HAP-1 (cell line): Measurements from ENCODE around the gene METTL26.
"Not testable (repeated sequence)": the region's sequence is repeated elsewhere in the genome, so short reads cannot be mapped to it uniquely, and the experiment has no call there.

Experiments
- DNase-seq, 2 experiments: peaks; one replicate each; pipeline ENCODE4 v3.0.0-alpha.2; 2016 to 2020; ENCODE audit warnings: low spot score in 2 of 2
- H3K27me3 ChIP-seq: fragments of 250-450 bp; sonication (Bioruptor Pico); 2 replicates; pipeline ENCODE4 v1.5.1; 2020; ENCODE audit warnings: low read depth, mild to moderate bottlenecking, moderate library complexity
- H3K36me3 ChIP-seq: fragments of 250-450 bp; sonication (Bioruptor Pico); replicated peaks from 2 replicates; pipeline ENCODE4 v1.5.1; 2020; ENCODE audit warnings: mild to moderate bottlenecking
- H3K4me1 ChIP-seq: fragments of 250-450 bp; sonication (Bioruptor Pico); 2 replicates; pipeline ENCODE4 v1.5.1; 2020; ENCODE audit warnings: mild to moderate bottlenecking
- H3K4me3 ChIP-seq: fragments of 250-450 bp; sonication (Bioruptor Pico); 2 replicates; pipeline ENCODE4 v1.5.1; 2020; ENCODE audit warnings: mild to moderate bottlenecking, moderate library complexity
- H3K9me3 ChIP-seq: fragments of 250-450 bp; sonication (Bioruptor Pico); 2 replicates; pipeline ENCODE4 v1.5.1; 2020; ENCODE audit warnings: mild to moderate bottlenecking, moderate library complexity
- in situ Hi-C: fragments of 300-500 bp; cut with MboI; formaldehyde crosslinking; loops from 3 replicates; pipeline ENCODE4 v1.14.3; 2020; ENCODE audit warnings: low sequenced_read_pairs, inconsistent platforms, mixed read lengths

METTL26 gene

GRCh38 chr16:606656-607307, 29.3 kb downstream of the METTL26 start:
- in situ Hi-C loops, result no loop called here
- peaks cover 4% of the 10 kb centered on the region for H3K9me3 ChIP-seq
- no peaks in the 10 kb centered on the region for H3K27me3 ChIP-seq
- no peak overlapping the region for H3K4me3 ChIP-seq
- no peak for DNase-seq
- H3K36me3 ChIP-seq, result no peaks in the 10 kb centered on the region
- no peaks in the 10 kb centered on the region for H3K4me1 ChIP-seq

DNA sequence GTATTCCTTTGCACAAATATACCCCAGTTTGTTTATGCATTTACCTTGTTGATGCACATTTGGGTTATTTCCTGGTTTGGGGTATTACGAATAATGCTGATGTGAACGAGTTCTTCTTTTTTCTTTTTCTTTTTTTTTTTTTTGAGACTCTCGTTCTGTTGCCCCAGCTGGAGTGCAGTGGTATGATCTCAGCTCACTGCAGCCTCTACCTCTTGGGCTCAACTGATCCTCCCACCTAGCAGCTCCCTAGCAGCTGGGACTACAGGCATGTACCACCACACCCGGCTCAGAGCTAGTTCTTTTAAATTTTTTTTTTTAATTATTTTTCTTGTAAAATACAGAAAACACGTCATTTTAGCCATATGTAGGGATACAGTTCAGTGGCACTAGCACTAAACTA, 32.2 kb downstream of the METTL26 start:
- DNase-seq, result no peak
- H3K4me1 ChIP-seq, result no peaks in the 10 kb centered on the region
- H3K9me3 ChIP-seq, result peaks cover 4% of the 10 kb centered on the region
- in situ Hi-C loops, result no loop called here
- no peak overlapping the region for H3K4me3 ChIP-seq
- H3K36me3 ChIP-seq, result no peaks in the 10 kb centered on the region; the same call in 1 of the 2 replicates
- no peaks in the 10 kb centered on the region for H3K27me3 ChIP-seq

- Histone ChIP-seq H3K4me3 (no peak overlapping the region), H3K4me1 (no peaks in the 10 kb centered on the region), H3K36me3 (no peaks in the 10 kb centered on the region; the same call in 1 of the 2 replicates), H3K27me3 (no peaks in the 10 kb centered on the region), H3K9me3 (peaks cover 4% of the 10 kb centered on the region)
- no peak for DNase-seq
- in situ Hi-C loops, result no loop called here
These were observed 35.3 kb downstream of the METTL26 start for GRCh38 chr16:600781-601180.

- no peaks in the 10 kb centered on the region for H3K4me1 ChIP-seq
- in situ Hi-C loops, result no loop called here
- DNase-seq, result no peak
- H3K9me3 ChIP-seq, result no peaks in the 10 kb centered on the region
- H3K27me3 ChIP-seq, result no peaks in the 10 kb centered on the region
- no peak overlapping the region for H3K4me3 ChIP-seq
- H3K36me3 ChIP-seq, result no peaks in the 10 kb centered on the region; the same call in 1 of the 2 replicates
These were observed 37.0 kb downstream of the METTL26 start for GRCh38 chr16:598823-599739.

DNA sequence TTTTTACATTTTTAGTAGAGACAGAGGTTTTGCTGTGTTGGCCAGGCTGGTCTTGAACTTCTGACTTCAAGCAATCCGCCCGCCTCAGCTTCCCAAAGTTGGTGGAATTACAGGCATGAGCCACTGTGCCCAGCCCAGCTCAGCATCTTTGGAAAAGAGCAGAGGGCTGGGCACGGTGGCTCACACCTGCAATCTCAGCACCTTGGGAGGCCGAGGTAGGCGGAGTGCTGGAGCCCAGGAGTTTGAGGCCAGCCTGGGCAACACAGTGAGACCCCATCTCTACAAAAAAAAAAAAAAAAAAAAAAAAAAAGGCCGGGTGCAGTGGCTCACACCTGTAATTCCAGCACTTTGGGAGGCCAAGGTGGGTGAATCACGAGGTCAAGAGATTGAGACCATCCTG, 38.5 kb downstream of the METTL26 start:
- H3K4me1 ChIP-seq, H3K9me3 ChIP-seq, H3K4me3 ChIP-seq, DNase-seq, H3K36me3 ChIP-seq, H3K27me3 ChIP-seq, in situ Hi-C loops: not testable (repeated sequence)

GRCh38 chr16:596736-597060, 39.4 kb downstream of the METTL26 start:
- no peak overlapping the region for H3K4me3 ChIP-seq
- no peaks in the 10 kb centered on the region for H3K4me1 ChIP-seq
- DNase-seq, result no peak
- H3K36me3 ChIP-seq, result no peaks in the 10 kb centered on the region; the same call in 1 of the 2 replicates
- no peaks in the 10 kb centered on the region for H3K27me3 ChIP-seq
- H3K9me3 ChIP-seq, result no peaks in the 10 kb centered on the region
- in situ Hi-C loops, result no loop called here

GRCh38 chr16:595942-596735, 40.0 kb downstream of the METTL26 start:
- Histone ChIP-seq H3K27me3 (no peaks in the 10 kb centered on the region), H3K4me3 (no peak overlapping the region), H3K9me3 (no peaks in the 10 kb centered on the region), H3K36me3 (no peaks in the 10 kb centered on the region; the same call in 1 of the 2 replicates), H3K4me1 (no peaks in the 10 kb centered on the region)
- in situ Hi-C loops, result no loop called here
- DNase-seq, result no peak

DNA sequence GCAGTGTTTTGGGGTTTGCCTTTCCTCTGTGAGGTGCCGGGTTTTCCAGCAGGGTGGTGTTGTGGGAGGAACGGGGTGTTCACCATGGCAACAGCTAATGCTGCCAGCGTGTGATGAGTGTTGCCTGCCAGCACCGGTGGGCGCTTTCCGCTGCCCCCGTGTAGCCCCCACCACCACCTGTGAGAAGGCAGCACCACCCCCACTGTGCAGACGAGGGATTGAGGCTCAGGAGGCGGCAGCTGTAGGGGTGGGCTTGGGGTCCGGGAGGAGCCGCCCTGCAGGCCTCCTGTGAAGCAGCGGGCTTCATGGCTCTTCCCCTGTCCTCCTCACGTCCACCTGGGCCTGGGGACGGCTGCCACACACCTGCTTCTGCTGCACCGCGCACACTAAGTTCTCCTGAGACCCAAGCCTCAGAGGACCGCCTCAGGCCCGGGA, 41.0 kb downstream of the METTL26 start:
- in situ Hi-C loops, result no loop called here

GRCh38 chr16:593807-594206, 42.3 kb downstream of the METTL26 start:
- Histone ChIP-seq H3K9me3 (no peaks in the 10 kb centered on the region), H3K4me1 (0 out of 2 replicates have a peak, but pooled peaks cover 5% of the 10 kb centered on the region), H3K4me3 (no peak overlapping the region), H3K36me3 (no peaks in the 10 kb centered on the region; the same call in 1 of the 2 replicates), H3K27me3 (no peaks in the 10 kb centered on the region)
- in situ Hi-C loops, result no loop called here
- no peak for DNase-seq

More for the DNA sequence above, 41.0 kb downstream of the METTL26 start:
- Histone ChIP-seq H3K27me3 (no peaks in the 10 kb centered on the region), H3K4me3 (no peak overlapping the region), H3K9me3 (no peaks in the 10 kb centered on the region), H3K4me1 (0 out of 2 replicates have a peak, but pooled peaks cover 5% of the 10 kb centered on the region), H3K36me3 (no peaks in the 10 kb centered on the region)
- DNase-seq, result no peak

- DNase-seq, result no peak
These were observed 42.7 kb downstream of the METTL26 start for GRCh38 chr16:593406-593805.

DNA sequence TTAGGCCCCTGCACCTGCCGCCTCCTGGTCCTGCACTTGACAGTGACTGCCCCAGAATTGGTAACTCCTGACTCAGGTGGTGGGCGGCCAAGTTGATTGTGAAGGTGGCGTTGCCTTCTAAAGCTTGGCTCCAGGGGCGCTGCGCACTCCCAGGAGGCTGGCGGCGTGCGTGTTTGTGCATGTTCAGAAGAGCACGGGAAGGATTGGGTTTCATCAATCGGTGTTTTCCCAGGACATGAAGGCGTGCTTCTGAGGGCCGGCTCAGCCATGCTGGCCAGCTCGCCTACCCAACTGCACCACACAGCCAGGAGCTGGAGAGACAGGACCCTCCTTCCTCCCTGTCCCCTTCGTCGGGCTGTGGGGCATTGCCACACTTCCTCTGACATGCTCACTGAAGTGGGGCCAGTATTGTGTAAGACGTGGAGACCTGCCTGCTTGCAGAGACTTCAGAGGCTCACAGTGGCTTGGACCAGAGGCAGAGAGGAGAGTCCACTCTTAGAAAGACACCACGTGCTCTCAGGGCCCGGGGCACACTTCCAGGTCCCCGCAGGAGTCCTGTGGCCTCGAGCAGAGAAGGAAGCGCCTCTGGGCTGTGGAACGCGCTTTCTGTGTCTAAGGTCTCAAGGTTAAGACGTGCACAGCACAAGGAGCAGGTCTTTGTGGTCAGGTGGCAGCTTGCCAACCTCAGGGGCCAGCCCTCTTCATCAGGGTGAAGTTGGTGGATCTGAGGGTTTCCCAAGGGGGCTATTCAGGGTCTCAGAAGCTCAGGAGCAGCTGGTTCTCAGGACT, 43.4 kb downstream of the METTL26 start:
- 0 out of 2 replicates have a peak, but pooled peaks cover 5% of the 10 kb centered on the region for H3K4me1 ChIP-seq
- no peaks in the 10 kb centered on the region; the same call in 1 of the 2 replicates for H3K36me3 ChIP-seq
- no peaks in the 10 kb centered on the region for H3K9me3 ChIP-seq
- no peak overlapping the region for H3K4me3 ChIP-seq
- in situ Hi-C loops, result no loop called here
- no peaks in the 10 kb centered on the region for H3K27me3 ChIP-seq
- DNase-seq, result peak in 1 of 2 experiments; percentile 7

More at GRCh38 chr16:593406-593805, 42.7 kb downstream of the METTL26 start:
- Histone ChIP-seq H3K4me1 (0 out of 2 replicates have a peak, but pooled peaks cover 5% of the 10 kb centered on the region), H3K36me3 (no peaks in the 10 kb centered on the region; the same call in 1 of the 2 replicates), H3K27me3 (no peaks in the 10 kb centered on the region), H3K9me3 (no peaks in the 10 kb centered on the region), H3K4me3 (no peak overlapping the region)
- in situ Hi-C loops, result no loop called here

- H3K9me3 ChIP-seq, result no peaks in the 10 kb centered on the region
- DNase-seq, result peak in 1 of 2 experiments; percentile 6
- in situ Hi-C loops, result no loop called here
- H3K36me3 ChIP-seq, result no peaks in the 10 kb centered on the region; the same call in 1 of the 2 replicates
- 0 out of 2 replicates have a peak, but pooled peaks cover 5% of the 10 kb centered on the region for H3K4me1 ChIP-seq
- no peaks in the 10 kb centered on the region for H3K27me3 ChIP-seq
- H3K4me3 ChIP-seq, result no peak overlapping the region
These were observed 44.1 kb downstream of the METTL26 start for GRCh38 chr16:591892-592517.
